Gastrocnemius medialis (tissue), 4 donors: Measurements from ENCODE around the gene CTBP1.

Source experiments
- CTCF ChIP-seq, 5 experiments: fragments of 450-650 bp in 3 of 5; fragments of 200-600 bp in 2 of 5; sonication (generic) in 2 of 5; IDR thresholded peaks in 4 of 5; conservative IDR thresholded peaks in 1 of 5; 1 replicate in 4 of 5; 2 replicates in 1 of 5; pipeline ENCODE4 v1.5.1; 2016 to 2019; ENCODE audit warnings: antibody characterized with exemption in 5 of 5, mild to moderate bottlenecking in 3 of 5, moderate library complexity in 3 of 5
- POLR2A ChIP-seq, 2 donors: fragments of 450-650 bp; IDR thresholded peaks; one replicate each; pipeline ENCODE4 v1.6.1; 2017; ENCODE audit warnings: antibody characterized with exemption in 2 of 2, mild to moderate bottlenecking in 2 of 2, moderate library complexity in 2 of 2

GRCh38 chr4:1255151-1255550 is 6.2 kb upstream of the CTBP1 start:
- no peak for TF ChIP-seq CTCF (IDR thresholded peaks at IDR 0.05 in 4 of 5, conservative IDR thresholded peaks at IDR 0.05 in 1 of 5)
- no peak for TF ChIP-seq POLR2A (IDR thresholded peaks at IDR 0.05)
